ENCODE data around the gene TMC8. TPM values are rescaled to one million over a fixed set of nuclear protein-coding genes. Genes with fewer than 3 reads are reported as not detected.

The TMC8 gene
- total and polyA plus RNA-seq, 2 experiments from 2014 or later = 1.2 to 1.3 TPM

DNA sequence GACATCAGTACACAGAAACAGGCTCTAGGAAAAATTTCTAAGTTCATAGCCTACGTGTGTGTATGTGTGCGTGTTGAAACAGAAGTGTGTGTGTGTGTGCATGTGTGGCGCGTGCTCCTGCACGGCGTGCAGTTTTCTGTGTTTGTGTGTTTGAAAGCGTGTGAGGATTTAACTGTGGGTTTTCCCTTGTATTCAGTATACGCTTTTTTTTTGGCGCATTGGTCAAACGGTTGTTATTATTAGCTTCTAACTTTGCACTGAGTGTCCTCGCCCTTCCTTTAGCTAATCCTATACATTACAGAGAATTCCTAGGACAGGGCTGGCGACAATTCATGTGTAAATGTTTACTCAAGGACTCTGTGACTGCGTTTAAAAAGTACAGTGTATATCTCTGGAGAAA is 25.0 kb upstream of the TMC8 start:
- peaks cover 25% of the 10 kb centered on the region for H3K36me3 ChIP-seq (ENCODE audit: insufficient read depth)
- Mint-ChIP-seq H3K4me3 (no peak overlapping the region), H3K27me3 (ENCODE audit: insufficient read depth, low read depth, poor library complexity) (peaks cover 8% of the 10 kb centered on the region), H3K36me3 (ENCODE audit: low read depth) (peaks cover 47% of the 10 kb centered on the region), H3K27ac (no peak overlapping the region), H3K9me3 (peaks cover 12% of the 10 kb centered on the region), H3K4me1 (peaks cover 3% of the 10 kb centered on the region; the same call in 2 of the 3 replicates)
- H3K27ac ChIP-seq (ENCODE audit: low read depth) = no peak overlapping the region
- DNase-seq (ENCODE audit: low spot score) (no peak), ATAC-seq (no peak)
- no peak for TF ChIP-seq ZNF114 (CRISPR knock-in tag; IDR thresholded peaks at IDR 0.05)
- TF ChIP-seq CREB1 (CRISPR knock-in tag; IDR thresholded peaks at IDR 0.05; ENCODE audit: low read depth) = no peak
- TF ChIP-seq, protein P1, sequence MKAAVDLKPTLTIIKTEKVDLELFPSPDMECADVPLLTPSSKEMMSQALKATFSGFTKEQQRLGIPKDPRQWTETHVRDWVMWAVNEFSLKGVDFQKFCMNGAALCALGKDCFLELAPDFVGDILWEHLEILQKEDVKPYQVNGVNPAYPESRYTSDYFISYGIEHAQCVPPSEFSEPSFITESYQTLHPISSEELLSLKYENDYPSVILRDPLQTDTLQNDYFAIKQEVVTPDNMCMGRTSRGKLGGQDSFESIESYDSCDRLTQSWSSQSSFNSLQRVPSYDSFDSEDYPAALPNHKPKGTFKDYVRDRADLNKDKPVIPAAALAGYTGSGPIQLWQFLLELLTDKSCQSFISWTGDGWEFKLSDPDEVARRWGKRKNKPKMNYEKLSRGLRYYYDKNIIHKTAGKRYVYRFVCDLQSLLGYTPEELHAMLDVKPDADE (IDR thresholded peaks at IDR 0.05) = no peak
- TF ChIP-seq EZH2phosphoT487 (IDR thresholded peaks at IDR 0.05; ENCODE audit: unreplicated experiment) = no peak
- no peak for TF ChIP-seq POLR2AphosphoS5 (IDR thresholded peaks at IDR 0.05; ENCODE audit: low read depth)
- TF ChIP-seq ZNF462 (CRISPR knock-in tag; IDR thresholded peaks at IDR 0.05) = no peak
- no peak for TF ChIP-seq REST (IDR thresholded peaks at IDR 0.05; ENCODE audit: unreplicated experiment)
- TF ChIP-seq ZNF331 (CRISPR knock-in tag; IDR thresholded peaks at IDR 0.05; ENCODE audit: low read depth) = no peak
- no peaks in the 10 kb centered on the region for H3K9me2 ChIP-seq (ENCODE audit: insufficient read depth)
- no peaks in the 10 kb centered on the region for H3K27me3 ChIP-seq (ENCODE audit: insufficient read depth)
- H3K4me1 ChIP-seq (ENCODE audit: insufficient read depth) = peaks cover 11% of the 10 kb centered on the region
- no peaks in the 10 kb centered on the region for H3F3A ChIP-seq (replicated peaks; ENCODE audit: low read depth)
- H4K20me1 ChIP-seq (replicated peaks; ENCODE audit: insufficient read depth) = no peaks in the 10 kb centered on the region; the same call in 1 of the 2 replicates
- H3K4me2 ChIP-seq = no peak overlapping the region
- H3K4me3 ChIP-seq = no peak overlapping the region
- no peak overlapping the region for H2AFZ ChIP-seq
- H3K79me2 ChIP-seq (replicated peaks; ENCODE audit: insufficient read depth) = no peaks in the 10 kb centered on the region

All from GM23338 (cell line).